Suppressor macrophage (primary cell): ENCODE measurements around the gene RNASE12.
"Not testable (repeated sequence)": the region's sequence is repeated elsewhere in the genome, so short reads cannot be mapped to it uniquely, and the experiment has no call there.

Experiments
- DNase-seq, 4 experiments: peaks; one replicate each; pipeline ENCODE4 v3.0.0-alpha.2; 2020 to 2022

Gene RNASE12

DNA sequence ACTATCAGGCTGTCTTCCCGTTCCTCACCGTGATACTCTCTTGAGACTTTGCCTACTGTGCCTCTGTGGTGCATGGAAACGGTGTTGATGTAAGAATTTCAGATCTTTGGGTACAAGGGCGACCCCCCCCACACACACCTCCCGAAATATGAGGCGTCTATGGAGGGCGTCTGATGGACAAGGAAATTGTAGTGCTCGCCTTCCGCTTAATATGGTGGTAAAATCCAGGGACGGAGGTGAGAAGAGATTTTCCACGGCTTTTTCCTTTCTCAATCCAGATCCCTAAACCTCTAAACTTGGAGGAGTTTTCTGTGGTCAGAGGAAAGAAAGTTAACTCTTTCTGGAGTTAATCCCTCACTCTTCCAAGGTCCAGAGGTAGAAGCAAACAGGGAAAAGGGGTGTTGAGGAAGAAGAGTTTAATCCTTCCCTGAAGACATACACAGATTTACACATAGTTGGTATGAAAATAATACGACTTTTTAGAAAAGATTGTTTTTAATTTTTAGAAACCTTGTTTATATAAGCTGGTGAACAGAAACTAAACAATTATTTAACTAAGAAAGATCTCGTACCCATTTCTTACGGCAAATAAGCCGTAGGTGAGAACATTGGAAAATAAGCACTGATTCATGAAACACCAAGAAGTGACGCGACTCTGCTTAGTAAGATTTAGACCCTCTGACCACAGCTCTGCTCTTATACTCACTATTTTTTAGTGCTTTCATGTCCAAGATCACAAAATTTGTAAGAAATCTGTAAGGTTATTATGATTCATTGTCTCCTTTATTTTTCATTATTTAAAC, 23.1 kb upstream of the RNASE12 start:
- peak in 1 of 4 experiments; percentile 17 for DNase-seq

DNA sequence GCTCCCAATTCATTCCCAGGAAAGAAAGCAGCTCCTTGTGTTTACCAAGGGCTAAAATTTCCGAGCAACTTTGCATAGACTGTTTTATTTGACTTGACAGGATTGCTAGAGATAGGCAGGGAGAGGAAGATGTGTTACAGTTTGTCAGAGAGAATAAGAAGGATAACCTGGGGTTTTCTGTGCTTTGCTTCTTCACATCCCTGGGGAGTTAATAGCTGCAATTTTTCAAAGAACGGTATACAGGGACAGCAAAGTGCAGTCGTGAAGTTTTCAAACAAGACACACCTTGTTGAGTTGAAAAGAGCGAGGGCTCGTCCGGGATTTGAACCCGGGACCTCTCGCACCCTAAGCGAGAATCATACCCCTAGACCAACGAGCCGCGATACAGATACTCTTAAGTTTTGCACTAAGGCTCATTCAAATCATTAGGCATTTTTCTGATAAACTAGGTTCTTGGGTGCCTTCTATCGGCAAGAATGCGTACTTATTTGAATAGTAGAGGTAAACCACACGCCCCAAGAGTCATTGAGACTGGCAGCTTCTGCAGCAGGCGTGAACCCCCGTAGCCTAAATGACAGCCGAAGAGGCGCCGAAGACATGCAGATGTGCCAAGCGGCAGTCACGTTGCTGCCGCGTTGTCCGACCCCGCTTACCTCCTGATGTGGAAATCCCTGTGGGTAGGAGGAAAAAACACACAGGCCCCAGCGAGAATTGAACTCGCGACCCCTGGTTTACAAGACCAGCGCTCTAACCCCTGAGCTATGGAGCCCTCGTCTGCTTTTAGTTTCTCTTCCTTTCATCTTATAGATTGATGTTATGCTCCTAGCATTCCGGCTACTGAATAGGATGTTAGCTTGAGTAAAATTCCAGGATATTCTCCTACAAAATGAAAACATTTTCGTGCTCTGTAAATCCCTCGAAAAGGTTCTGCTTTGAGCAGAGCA, 22.2 kb upstream of the RNASE12 start:
- peak; percentile 89 to 92 (median 90) for DNase-seq

DNA sequence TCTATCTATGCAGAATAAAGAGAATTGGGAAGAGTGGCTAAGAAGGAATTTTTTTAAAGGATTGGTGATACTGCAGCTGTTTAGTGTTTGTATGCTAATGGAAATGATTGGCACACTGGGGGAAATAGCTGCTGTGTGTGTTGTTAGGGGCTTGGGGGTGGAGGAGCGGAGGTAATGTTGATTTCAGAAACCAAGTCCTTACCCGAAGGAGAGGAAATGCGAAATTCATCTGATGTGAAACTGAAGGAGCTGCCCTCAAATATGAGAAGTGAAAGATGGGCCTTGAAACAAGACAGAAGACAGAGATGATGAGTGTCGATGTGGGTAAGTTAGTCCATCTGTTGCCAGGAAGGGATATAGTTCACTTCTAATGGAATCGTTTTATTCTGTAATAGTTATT, 21.2 kb upstream of the RNASE12 start:
- peak in 3 of 4 experiments; percentile 30 to 61 (median 54) for DNase-seq

DNA sequence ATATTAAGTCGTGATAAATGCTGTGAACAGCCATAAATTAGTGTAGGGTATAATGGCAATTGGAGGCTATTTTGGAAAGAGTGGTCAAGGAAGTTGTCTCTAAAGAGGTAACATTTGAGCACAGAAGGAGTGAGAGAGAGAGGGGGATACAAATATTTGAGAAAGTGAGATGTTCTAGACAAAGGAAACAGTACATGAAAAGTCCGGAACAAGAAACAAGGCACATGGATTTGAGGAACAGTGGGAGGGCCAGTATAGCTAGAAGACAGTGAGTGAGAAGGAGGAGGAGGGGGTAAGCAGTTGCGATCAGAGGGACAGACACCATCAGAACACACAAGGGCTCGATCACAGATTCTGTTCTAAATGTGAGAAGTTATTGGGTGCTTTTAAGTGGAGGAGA, 20.1 kb upstream of the RNASE12 start:
- DNase-seq = no peak

DNA sequence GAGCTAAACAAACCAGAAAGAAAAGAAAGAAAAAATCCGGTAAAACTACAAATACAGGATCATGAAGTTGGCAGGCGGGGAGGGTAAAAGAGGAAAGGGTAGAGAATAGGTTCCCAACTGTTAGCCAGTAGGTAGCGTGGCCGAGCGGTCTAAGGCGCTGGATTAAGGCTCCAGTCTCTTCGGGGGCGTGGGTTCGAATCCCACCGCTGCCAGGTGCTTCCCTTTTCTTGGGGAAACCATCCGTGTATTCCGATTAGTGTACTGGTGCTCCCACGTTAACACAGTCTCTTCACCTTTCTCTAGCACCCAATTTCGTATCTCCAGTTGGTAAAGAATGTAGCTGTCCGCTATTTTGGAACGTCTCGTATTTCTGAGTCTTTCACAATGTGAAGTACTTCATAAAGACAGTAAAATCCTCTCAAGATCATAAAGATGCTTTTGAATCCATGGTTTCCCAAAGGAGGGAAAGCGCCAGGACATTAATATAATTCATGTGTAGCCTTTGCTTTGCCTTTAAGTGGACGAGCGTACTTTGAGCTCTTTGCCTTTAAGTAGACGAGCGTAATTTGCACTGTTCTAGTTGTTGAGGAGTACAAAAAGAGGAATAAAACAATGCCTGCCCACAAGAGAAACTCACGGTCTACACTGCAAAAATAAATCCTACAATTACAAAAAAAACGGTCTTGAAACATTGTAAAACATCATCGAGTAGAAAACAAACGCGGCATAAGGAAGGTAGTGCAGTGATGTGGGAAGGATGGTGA, 19.0 kb upstream of the RNASE12 start:
- DNase-seq = peak; percentile 63 to 75 (median 72)

DNA sequence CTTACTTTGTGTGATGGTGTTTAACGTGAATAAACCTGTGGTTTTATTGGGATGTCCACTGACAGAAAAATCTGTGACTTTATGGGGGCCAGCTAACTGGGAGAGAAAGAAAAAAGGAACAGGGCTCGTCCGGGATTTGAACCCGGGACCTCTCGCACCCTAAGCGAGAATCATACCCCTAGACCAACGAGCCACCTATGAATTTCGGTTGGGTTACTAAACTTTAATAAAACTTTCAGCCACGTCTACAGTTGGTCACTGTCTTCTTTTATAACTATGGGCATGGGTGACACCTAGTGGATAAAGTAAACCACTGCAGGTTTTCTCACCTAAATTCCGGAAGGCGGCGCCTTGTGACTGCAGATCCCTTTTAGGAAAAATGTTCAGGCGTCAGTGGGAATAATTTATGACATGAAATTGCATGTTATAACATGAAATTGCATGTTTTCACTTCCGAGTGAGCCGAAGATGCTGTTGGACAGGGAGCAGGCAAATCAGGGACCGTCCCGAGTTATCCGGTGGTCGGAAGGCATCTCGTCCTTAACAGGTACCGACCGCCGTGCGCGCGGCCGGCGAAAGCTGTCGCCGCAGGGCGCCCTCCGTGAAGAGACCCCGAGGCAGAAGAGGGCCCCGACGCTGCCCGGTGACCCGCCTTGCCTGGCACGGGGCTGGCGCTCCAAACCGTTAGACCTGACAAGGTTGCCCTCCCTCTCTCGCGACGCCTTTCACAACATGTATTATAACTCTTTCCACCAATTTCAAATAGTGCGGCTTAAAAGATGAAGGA, 18.2 kb upstream of the RNASE12 start:
- peak; percentile 82 to 95 (median 90) for DNase-seq

DNA sequence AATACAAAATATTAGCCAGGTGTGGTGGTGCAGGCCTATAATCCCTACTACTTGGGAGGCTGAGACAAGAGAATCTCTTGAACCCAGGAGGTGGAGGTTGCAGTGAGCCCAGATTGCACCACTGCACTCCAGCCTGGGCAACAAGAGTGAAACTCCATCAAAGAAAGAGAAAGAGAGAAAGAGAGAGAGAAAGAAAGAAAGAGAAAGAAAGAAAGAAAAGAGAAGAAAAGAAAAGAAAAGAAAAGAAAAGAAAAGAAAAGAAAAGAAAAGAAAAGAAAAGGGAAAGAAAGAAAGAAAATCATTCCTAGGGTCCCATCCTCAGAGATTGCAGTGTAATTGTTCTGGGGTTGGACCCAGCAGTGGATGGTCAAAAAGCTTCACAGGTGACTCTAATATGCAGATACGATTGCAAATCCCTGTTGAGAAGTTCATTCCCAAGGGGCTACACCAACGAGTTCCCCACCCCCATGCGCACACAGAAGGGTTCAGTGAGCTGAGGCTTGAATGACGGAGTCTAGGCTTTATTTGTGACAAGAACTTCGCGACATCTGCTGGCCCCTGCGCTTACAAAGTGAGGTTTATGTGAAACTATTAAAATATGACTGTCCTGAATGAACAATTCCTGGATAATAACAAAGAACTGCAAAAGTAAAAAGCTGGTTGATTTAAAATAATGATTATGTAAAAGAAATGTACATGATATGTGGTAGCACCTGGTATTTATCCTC, 17.4 kb upstream of the RNASE12 start:
- no peak for DNase-seq

DNA sequence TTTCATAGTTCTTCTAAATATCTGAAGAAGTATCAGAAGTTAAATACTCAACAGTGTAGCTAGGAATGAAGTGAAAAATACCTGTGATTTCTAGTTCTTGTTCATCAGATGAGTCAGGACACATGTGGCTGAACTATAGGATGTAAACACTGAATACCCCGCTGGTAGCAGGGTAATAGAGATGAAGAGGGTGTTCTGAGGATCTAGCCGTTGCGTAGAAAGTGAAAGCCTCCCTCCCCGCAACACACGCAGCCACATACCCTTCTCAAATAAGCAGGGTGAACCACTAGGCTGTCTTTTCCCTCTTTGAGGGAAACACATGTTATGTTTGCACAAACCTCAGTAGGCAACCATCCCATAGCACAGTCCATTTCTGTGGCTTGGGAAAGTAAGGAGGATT, 16.4 kb upstream of the RNASE12 start:
- no peak for DNase-seq

DNA sequence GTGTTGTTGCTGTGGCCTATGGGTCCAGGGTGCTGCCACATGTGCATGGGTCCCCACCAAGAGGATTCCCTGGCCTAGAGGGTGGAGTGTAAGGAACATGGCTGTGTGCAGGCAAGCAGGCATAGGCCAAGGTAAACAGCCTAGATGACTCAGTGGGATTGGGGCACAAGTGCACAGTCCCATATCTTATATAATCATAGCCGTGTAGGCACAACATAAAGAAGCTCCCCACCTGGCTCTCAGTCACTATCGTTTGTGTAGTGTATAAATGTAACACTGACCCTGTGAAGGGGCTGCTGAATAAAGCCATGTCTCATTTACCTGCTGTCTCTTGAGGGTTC, 15.7 kb upstream of the RNASE12 start:
- DNase-seq = no peak

DNA sequence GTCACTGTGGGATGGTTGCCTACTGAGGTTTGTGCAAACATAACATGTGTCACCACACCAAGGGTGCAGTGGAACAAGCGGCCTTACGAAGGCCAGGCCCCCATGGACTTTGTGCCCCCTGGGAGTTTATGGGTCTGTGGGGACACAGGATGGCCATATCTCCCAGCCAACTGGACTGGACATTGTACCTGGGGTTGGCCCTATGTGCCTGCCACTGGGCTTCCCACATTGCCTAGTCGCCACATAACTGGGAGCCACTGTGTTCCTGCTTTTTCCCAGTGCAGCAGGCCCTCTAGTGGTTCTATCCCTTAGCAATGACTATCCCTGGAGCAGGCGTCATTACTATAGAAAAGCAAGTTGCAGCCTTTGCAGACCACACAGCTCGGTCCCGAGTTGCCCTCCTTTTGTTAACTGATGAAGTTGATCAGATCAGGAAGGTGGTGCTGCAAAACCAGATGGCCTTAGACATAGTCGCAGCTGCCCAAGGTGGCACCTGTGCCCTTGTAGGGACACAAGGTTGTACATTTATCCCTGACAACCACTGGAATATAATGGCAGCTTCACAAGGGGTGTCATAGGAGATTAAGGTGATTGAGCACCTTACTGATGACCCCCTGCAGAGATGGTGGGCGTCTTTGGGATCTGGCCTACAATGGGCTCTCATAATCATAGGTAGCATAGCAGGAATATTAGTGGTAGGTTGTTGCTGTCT, 15.2 kb upstream of the RNASE12 start:
- DNase-seq = peak; percentile 52 to 81 (median 70)

DNA sequence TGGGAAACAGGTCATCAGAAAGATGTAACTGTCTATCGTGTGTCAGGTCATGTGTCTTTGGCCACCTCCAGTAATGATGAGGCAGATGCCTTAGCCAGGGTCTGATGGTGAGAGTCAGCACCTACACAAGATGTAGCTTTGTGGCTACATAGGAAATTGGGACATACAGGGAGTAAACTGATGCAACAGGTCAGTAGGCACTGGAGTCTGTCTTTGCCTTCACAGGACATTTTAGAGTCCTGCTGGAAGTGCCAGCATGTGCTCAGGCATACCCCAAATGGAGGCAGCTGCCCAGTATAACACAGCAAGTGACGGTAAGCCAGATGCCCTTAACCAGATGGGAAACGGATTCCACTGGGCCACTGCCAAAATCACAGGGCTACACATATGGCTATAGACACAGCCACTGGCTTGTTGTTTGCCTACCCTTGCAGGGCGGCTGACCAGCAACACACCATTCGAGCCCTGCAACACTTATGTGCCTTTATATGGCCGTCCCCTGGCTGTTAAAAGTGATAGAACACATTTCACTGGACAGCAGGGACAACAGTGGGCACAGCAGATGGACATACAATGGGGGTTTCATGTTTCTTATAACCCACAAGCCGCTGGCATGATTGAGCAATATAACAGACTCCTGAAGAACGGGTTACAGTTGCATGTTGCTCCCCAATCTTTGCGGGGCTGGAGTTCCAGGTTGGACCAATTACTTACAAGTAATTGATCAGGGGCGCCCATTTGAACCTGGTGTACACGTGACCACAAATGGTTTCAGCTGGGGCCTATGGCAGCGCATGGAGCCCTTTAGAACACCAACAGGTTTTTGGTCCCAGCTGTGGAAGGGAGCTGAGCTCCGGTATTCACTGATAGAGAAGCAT, 12.9 kb upstream of the RNASE12 start:
- no peak for DNase-seq

DNA sequence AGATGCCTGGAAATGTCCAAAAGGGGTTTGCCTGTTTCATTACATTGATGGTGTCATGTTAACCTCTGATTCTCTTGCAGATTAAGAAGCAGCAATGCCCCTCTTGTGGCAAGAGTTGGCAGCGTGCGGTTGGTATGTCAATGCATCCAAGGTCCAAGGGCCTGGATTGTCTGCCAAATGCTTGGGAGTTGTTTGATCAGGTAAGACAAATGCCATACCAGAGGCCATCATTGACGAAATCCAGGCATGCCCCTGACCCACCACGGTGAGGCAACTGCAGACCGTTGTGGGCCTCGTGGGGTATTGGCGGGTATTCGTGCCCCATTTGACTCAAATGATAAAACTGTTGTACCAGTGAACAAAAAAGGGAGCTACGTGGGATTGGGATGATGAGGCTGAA, 11.4 kb upstream of the RNASE12 start:
- DNase-seq = no peak

DNA sequence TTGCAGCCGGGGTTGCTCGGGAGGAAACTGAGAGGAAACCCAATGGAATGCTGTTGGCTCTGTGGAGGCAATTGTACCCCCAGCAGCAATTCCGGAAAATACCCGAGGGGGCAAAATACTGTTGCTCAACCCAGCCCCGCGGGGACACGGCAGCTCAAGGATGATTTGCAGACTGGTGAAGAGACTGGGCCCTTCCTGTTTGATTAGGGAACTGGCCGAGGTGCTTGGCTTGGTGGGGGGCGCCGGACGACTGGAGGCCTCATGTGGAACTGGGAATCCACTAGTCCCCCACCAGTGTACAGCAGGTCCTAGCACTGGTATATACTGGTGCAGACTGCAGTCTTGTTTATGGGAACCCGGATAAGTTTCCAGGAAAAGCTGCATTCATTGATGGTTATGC, 10.3 kb upstream of the RNASE12 start:
- DNase-seq = no peak

DNA sequence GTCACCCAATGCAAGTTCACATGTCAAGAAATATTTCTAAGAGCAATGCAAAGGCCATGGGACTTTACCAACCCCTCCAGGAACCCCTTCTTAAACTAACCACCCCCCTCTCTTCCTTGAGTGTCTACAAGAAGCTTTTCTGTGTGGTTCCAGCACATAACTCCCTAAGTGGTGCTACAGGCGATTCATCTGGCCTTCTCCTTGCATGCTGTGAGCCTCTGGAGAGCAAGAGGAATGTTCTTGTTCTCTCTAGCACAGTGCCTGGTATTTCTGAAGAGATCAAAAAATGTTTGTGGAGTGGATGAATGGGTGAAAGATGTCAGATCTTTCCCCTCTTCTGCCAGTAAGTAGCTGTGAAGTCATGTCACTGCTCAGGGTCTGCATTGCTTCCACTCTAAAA, 5.9 kb upstream of the RNASE12 start:
- peak in 2 of 4 experiments; percentile 26 to 45 for DNase-seq

DNA sequence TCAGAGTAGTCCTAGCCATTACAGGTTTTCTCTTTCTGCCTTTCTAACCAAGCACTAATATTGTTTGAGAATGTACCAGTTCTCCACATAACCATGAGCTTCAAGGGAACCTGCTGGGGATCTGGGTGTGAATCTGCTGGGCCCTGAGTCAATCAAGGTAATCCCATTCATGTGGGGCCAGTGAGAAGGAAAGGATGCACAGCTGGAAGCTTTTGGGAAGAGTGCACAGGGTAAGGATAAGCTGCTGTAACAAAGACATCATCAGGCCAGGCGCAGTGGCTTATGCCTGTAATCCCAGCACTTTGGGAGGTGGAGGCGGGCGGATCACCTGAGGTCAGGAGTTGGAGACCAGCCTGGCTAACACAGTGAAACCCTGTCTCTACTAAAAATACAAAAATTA, 4.5 kb upstream of the RNASE12 start:
- not testable (repeated sequence) for DNase-seq

DNA sequence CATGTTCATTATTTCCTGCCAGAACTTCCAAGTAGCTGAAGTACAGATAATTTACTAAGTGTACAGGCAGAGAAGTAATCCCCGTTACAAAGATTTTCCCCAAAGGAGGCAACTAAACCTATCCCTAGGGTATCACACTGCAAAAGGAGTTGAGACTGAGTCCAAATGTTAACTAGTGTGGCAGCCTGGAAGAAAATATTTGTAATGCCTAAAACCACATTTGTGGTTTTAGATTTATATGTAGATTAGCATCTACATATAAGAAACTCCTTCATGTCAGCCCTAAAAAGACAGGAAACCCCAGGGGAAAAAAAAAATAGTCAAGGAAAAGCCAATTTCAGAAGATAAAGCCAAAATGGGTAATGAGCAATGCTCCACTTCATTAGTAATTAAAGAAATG, 1.4 kb upstream of the RNASE12 start:
- DNase-seq = no peak

DNA sequence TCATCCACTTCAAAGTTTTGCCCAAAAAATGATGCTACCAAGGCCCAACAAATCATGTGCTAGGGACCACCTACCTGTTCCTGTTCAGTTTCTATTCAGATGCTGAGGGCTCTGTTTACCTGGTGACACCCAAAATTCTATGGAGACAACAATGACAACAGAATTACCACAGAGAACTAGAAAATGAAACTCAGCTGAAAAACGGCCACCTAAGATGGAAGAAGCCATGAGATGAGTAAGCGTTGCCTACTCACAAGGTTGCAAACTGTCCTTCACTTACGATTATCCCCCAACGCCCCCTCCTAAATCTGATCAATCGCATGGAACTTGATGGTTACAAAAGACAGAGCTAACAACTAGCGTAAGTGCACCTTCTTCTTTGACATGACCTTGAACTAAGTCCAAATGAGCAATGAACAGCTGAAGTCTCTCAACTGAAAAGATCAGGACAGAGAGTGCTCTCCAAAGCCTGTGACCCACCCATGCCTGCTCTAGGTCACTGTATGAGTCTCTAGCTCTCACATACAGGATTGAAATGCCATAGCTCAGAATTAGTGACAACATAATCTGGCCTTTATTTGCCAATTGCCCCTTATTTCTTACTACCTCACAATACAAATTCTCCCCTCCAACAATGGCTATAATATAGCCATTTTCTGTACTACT, 3.6 kb downstream of the RNASE12 start, which contains the start of gene RNASE11:
RNASE11 (minus strand) TSS at position 513 of the 666 bp plus-strand sequence.
- no peak for DNase-seq

DNA sequence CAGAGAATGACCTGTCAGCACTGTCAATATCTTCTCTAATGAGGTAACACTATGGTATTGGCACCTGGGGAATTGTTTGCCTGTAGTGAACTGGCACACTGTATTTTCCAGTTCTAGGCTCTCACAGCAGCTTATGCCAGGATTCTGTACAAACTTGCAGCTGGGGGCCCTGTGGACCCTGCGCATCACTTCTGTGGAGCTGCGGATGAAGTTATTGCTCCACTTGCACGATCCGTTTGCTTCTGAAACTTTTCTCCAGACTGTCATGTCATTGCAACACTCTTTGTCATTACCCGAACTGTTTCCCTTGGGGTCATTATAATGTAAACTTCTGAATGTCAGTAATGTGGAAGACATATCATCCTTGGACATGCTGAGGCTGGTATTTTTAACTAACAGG, 7.3 kb downstream of the RNASE12 start:
- no peak for DNase-seq

DNA sequence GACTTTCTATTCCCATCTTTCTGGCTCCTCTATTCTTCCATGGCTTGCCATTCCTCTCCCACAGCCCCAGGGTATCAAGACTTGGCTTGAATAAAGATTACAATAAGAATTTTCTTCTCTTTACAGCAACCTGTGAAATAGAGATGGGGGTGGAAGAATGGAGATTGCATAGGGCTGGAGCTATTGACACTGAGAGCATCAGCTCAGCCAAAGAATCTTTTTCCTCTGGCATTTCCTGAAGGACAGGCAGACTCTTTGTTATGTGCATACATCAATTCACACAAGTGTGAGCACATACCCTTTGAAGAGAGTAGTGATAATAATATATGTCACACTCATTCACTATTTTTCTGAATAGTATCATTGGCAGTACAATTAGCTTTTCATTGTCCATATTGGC, 8.0 kb downstream of the RNASE12 start:
- no peak for DNase-seq
